ENCODE results near the gene SLC6A12. TPM values are rescaled to one million over a fixed set of nuclear protein-coding genes. Genes with fewer than 3 reads are reported as not detected.
A peak's percentile ranks its signal among the peaks of the same experiment; 100 is the strongest.

Gene SLC6A12
- total RNA-seq, 1 donor from 2014 or later, result 0.64 TPM

- H3K27ac Mint-ChIP-seq (ENCODE audit: unreplicated experiment), result no peak overlapping the region
- peaks cover 9% of the 10 kb centered on the region for H3K27me3 Mint-ChIP-seq (ENCODE audit: unreplicated experiment)
- peaks cover 47% of the 10 kb centered on the region for H3K4me1 Mint-ChIP-seq (ENCODE audit: low read depth, unreplicated experiment)
- TF ChIP-seq, protein P1, sequence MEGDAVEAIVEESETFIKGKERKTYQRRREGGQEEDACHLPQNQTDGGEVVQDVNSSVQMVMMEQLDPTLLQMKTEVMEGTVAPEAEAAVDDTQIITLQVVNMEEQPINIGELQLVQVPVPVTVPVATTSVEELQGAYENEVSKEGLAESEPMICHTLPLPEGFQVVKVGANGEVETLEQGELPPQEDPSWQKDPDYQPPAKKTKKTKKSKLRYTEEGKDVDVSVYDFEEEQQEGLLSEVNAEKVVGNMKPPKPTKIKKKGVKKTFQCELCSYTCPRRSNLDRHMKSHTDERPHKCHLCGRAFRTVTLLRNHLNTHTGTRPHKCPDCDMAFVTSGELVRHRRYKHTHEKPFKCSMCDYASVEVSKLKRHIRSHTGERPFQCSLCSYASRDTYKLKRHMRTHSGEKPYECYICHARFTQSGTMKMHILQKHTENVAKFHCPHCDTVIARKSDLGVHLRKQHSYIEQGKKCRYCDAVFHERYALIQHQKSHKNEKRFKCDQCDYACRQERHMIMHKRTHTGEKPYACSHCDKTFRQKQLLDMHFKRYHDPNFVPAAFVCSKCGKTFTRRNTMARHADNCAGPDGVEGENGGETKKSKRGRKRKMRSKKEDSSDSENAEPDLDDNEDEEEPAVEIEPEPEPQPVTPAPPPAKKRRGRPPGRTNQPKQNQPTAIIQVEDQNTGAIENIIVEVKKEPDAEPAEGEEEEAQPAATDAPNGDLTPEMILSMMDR (IDR thresholded peaks at IDR 0.05; ENCODE audit: partially characterized antibody, unreplicated experiment), result no peak
- peaks cover 16% of the 10 kb centered on the region for H3K9me3 Mint-ChIP-seq (ENCODE audit: unreplicated experiment)
- H3K36me3 Mint-ChIP-seq (ENCODE audit: unreplicated experiment), result no peaks in the 10 kb centered on the region
- H3K4me3 Mint-ChIP-seq (ENCODE audit: unreplicated experiment), result no peak overlapping the region
- no peak for DNase-seq
Measured at GRCh38 chr12:156945-157344, 57.0 kb downstream of the SLC6A12 start.

DNA sequence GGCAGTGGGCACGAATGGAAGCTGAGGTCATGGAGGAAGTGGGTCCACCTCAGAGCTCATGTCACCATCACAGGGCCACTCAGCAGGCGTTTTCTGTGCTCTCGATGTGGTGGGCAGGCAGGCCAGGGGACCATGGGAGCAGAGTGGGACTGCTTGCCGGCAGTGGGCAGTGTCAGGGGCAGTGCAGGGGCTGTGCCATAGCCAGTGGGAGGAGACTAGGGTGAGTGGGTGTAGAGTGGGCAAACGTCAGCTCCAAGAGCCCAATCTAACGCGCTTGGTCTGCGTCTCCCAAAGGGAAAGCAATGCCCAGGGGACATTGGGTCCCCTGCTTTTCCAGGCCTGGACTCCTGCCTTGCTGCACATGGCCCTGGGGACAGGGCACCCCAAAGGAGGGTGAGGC is 58.3 kb downstream of the SLC6A12 start:
- Mint-ChIP-seq H3K4me1 (ENCODE audit: low read depth, unreplicated experiment) (peaks cover 52% of the 10 kb centered on the region), H3K27me3 (ENCODE audit: unreplicated experiment) (peaks cover 11% of the 10 kb centered on the region), H3K9me3 (ENCODE audit: unreplicated experiment) (peaks cover 17% of the 10 kb centered on the region), H3K27ac (ENCODE audit: unreplicated experiment) (no peak overlapping the region), H3K36me3 (ENCODE audit: unreplicated experiment) (peaks cover 1% of the 10 kb centered on the region), H3K4me3 (ENCODE audit: unreplicated experiment) (no peak overlapping the region)
- no peak for DNase-seq
- TF ChIP-seq, protein P1 (IDR thresholded peaks at IDR 0.05; ENCODE audit: partially characterized antibody, unreplicated experiment), result no peak

DNA sequence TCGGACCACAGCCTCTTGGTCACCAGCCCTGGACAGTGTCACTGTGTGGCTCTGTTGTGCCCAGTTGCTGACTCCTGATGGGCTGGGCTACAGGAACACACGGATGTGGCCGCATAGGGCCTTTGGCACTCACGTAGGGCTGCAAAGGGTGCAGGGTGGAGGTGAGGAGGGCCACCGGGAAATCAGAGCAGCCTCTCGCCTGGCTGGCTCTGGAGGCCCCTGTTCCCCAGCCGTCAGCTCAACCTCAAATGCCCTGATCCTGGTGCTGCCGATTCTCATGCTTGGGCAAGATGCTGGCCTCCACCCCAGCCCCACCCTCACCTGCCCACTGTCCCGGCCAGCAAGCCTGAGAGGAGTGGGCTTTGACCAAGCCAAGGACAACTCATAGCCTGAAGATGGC is 59.0 kb downstream of the SLC6A12 start:
- H3K27me3 Mint-ChIP-seq (ENCODE audit: unreplicated experiment), result peaks cover 16% of the 10 kb centered on the region

DNA sequence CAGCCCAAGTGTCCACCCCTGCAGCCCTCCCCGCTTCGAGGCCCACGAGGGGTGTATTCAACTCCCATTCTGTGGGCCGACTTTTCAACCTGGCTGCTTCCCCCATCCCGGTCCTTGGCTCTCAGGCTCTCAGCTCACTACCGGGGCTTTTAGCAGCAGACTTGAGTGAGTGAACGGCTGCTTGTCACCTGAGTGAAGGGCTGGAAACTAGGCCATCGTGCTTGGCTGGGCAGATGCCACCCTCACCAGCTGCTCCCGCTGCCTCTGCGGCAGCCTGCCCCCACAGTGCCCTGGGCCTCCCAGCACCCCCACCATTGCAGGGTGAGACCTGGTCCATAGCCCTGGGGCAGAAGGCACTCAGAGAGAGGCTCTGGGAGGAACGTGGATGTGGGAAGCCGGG is 59.9 kb downstream of the SLC6A12 start:
- Mint-ChIP-seq H3K4me3 (ENCODE audit: unreplicated experiment) (no peak overlapping the region), H3K27ac (ENCODE audit: unreplicated experiment) (no peak overlapping the region), H3K27me3 (ENCODE audit: unreplicated experiment) (peaks cover 16% of the 10 kb centered on the region), H3K4me1 (ENCODE audit: low read depth, unreplicated experiment) (peaks cover 46% of the 10 kb centered on the region), H3K36me3 (ENCODE audit: unreplicated experiment) (peaks cover 8% of the 10 kb centered on the region), H3K9me3 (ENCODE audit: unreplicated experiment) (peaks cover 18% of the 10 kb centered on the region)
- no peak for DNase-seq
- TF ChIP-seq, protein P1 (IDR thresholded peaks at IDR 0.05; ENCODE audit: partially characterized antibody, unreplicated experiment), result no peak

More for the DNA sequence above, 59.0 kb downstream of the SLC6A12 start:
- peaks cover 8% of the 10 kb centered on the region for H3K36me3 Mint-ChIP-seq (ENCODE audit: unreplicated experiment)
- H3K9me3 Mint-ChIP-seq (ENCODE audit: unreplicated experiment), result peaks cover 20% of the 10 kb centered on the region
- H3K27ac Mint-ChIP-seq (ENCODE audit: unreplicated experiment), result no peak overlapping the region
- DNase-seq, result no peak
- peaks cover 51% of the 10 kb centered on the region for H3K4me1 Mint-ChIP-seq (ENCODE audit: low read depth, unreplicated experiment)
- H3K4me3 Mint-ChIP-seq (ENCODE audit: unreplicated experiment), result no peak overlapping the region
- TF ChIP-seq, protein P1 (IDR thresholded peaks at IDR 0.05; ENCODE audit: partially characterized antibody, unreplicated experiment), result no peak

DNA sequence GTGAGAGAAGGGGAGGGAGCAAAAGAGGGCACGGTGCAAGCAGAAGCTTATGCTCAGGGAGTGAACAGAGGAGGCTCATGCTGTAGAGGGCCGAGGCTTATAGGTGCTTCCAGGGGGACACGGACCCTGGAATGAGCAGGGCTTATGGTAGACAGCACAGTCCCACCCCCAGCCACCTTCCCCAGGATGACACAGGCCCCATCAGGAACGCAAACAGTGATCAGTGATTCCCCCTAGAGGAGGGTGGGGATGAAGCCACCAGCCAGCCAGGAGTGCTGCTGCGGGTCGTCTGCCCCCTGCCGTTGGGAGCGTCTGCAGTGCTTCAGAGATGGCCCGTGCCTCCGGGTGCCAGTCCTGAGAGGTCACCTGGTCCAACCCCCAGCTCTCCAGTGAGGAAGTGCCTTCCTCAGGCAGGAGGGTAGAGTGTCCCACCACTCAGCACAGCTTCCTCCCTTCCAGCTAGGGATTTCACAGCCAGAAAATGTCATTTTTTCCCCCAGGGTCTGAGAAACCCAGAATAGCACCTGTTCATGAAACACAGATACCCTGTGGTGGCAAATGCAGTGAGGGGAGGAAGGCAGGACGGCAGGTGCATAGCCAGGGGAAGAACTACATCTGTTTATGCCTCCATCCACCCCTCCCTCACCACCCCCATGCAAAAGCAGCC is 60.7 kb downstream of the SLC6A12 start:
- Mint-ChIP-seq H3K4me3 (ENCODE audit: unreplicated experiment) (peak overlapping the region; percentile 43), H3K36me3 (ENCODE audit: unreplicated experiment) (peaks cover 8% of the 10 kb centered on the region), H3K27me3 (ENCODE audit: unreplicated experiment) (peaks cover 16% of the 10 kb centered on the region), H3K27ac (ENCODE audit: unreplicated experiment) (no peak overlapping the region), H3K4me1 (ENCODE audit: low read depth, unreplicated experiment) (peaks cover 41% of the 10 kb centered on the region), H3K9me3 (ENCODE audit: unreplicated experiment) (peaks cover 15% of the 10 kb centered on the region)
- DNase-seq, result peak; percentile 87
- TF ChIP-seq, protein P1 (IDR thresholded peaks at IDR 0.05; ENCODE audit: partially characterized antibody, unreplicated experiment), result peak; percentile 58

Data from glutamatergic neuron (in vitro differentiated cells).